Effector CD8-positive, alpha-beta T cell (primary cell): Measurements from ENCODE around the gene PHPT1.
A peak's percentile ranks its signal among the peaks of the same experiment; 100 is the strongest.
"Not testable (repeated sequence)": the region's sequence is repeated elsewhere in the genome, so short reads cannot be mapped to it uniquely, and the experiment has no call there.

Source experiments
- DNase-seq: peaks from one replicate; lab custom pipeline; 2025; lab: John Stamatoyannopoulos, UW

PHPT1 gene

DNA sequence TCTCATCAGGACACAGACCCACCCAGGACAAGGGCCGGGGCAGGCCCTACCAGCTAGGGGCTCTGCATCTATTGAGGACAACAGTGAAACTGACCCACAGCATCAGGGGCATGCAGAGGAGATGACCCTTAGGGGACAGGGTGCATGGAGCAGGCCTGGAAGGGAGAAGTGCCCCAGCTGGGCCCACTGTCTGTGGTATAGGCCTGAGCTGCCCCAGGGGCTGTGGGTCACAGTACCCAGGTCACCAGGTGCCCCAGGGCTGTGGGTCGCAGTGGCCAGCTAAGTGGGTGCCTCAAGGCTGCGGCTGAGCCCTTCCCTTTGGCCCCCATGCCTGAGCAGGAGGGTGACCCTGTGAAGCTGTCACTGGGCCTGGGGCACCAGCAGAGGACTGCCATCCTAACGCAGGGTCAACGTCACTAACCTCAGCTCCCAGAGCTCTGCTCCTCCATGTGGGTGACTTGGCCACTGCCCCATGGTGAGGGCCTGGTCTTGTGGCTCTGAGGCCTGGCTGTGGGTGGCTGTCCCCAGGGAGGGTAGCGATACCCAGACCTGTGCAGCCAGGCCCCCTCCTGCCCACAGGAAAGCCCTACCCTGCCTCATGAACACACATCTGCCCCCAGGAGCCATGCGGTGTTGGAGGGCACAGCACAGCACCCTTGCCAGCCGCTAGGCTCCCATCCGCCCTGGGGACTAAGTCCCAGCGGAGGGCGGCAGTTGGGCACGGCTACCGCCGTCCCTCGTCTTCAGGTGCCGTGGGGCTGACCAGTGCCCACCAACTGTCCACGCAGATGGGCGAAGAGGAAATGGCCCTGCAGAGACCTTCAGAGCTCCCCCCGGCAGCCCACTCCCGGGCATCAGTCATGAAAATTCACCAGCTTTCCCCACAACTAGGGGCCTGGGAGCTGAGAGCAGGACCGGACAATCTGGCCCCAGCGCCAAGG, 12.0 kb downstream of the PHPT1 start:
- no peak for DNase-seq

DNA sequence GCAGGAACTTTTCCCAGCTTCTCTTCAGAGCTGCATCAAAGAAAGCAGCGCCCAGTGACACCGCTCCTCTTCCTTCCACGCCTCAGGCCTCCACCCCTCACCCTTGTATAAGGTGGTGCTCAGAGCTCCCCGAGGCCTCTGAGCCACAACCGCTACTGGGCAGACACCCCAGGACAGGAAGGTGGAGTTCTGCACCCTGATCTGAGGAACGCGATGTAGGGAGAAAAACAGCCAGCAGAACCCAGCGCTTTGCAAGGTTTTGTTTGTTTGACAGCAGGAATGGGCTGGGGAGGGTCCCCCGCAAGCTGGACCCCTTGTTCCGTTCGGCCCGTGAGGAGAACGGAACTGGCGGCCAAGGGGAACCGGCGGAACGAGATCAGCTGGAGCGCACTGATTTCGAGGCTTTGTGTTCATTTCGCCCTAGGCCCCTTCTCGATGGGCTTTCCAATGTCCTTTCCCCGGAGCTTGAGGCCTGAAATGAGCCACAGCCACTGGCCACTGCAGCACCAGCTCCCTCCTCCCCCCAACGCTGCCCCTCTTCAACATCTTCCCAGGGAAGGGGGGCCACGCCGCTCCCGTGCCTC, 12.8 kb downstream of the PHPT1 start:
- no peak for DNase-seq

- DNase-seq = no peak
Measured at GRCh38 chr9:136862849-136863622, 13.8 kb downstream of the PHPT1 start.

DNA sequence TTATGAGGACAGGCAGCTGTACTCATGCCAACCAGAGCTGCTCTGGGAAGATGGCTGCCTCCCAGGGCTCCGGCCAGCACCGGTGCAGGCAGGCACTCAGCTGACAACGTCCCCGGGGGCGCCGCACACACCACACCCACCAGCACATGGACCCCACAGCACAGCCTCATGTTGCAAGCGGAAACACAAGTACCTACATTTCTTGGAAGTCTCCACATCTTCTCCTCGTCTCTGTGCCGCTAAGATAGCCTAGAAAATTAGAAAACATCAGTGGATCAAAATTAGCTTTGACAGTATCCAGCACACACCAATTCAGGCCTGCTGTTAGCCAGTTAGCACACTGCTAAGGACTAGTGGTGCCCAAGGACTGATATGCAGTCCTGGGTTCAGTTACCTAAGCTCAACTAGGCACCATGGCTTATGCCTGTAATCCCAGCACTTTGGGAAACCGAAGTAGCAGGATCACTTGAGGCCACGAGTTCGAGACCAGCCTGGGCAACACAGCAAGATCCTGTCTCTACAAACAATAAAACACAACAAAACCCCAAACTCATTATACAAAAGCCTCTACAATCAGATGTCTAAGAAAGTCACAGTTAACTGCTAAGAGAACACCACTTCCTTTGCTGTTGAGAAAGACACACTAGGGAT, 14.5 kb downstream of the PHPT1 start:
- no peak for DNase-seq

- no peak for DNase-seq
Measured at GRCh38 chr9:136865041-136865767, 16.0 kb downstream of the PHPT1 start.

GRCh38 chr9:136865768-136866103, 16.5 kb downstream of the PHPT1 start:
- no peak for DNase-seq

DNA sequence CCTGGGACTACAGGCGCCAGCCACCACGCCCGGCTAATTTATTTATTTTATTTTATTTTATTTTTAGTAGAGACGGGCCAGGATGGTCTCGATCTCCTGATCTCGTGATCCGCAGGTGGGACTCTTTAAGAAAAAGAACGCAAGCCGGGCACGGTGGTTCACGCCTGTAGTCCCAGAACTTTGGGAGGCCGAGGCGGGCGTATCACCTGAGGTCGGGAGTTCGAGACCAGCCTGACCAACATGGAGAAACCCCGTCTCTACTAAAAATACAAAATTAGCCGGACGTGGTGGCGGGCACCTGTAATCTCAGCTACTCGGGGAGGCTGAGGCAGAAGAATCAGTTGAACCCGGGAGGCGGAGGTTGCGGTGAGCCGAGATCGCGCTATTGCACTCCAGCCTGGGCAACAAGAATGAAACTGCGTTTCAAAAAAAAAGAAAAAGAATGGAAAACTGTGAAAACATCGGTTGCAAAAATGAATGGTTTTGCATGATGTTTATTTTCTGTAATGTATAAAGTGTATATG, 17.8 kb downstream of the PHPT1 start:
- DNase-seq = not testable (repeated sequence)

GRCh38 chr9:136867480-136867879, 18.3 kb downstream of the PHPT1 start:
- no peak for DNase-seq

GRCh38 chr9:136867917-136868316, 18.7 kb downstream of the PHPT1 start:
- DNase-seq = no peak

GRCh38 chr9:136868644-136869043, 19.4 kb downstream of the PHPT1 start:
- no peak for DNase-seq

GRCh38 chr9:136869611-136870010, 20.4 kb downstream of the PHPT1 start:
- not testable (repeated sequence) for DNase-seq

- DNase-seq = no peak
Measured at GRCh38 chr9:136875155-136875554, 25.9 kb downstream of the PHPT1 start.

GRCh38 chr9:136876476-136876875, 27.3 kb downstream of the PHPT1 start:
- DNase-seq = no peak

GRCh38 chr9:136880651-136881050, 31.4 kb downstream of the PHPT1 start:
- DNase-seq = no peak

DNA sequence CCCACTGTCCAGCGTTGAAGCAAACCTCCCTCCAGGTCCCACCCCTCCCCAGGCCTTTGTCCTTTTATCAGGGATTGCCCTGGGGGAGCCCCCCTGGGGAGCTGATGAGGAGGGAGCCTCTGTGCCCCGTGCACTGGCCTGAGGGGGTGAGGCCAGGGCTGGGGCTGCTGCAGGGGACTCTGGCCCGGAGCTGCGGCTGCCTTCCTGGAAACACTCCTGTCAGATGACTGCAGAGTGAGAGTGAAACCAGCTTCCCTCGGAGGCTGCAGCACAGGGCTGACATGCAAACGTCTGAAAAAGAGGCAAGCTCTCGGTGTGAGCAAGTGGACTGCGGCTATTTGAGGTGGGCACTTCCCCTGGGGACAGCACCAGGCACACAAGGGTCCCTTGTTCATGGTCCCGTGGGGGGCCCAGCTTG, 32.5 kb downstream of the PHPT1 start:
- no peak for DNase-seq

DNA sequence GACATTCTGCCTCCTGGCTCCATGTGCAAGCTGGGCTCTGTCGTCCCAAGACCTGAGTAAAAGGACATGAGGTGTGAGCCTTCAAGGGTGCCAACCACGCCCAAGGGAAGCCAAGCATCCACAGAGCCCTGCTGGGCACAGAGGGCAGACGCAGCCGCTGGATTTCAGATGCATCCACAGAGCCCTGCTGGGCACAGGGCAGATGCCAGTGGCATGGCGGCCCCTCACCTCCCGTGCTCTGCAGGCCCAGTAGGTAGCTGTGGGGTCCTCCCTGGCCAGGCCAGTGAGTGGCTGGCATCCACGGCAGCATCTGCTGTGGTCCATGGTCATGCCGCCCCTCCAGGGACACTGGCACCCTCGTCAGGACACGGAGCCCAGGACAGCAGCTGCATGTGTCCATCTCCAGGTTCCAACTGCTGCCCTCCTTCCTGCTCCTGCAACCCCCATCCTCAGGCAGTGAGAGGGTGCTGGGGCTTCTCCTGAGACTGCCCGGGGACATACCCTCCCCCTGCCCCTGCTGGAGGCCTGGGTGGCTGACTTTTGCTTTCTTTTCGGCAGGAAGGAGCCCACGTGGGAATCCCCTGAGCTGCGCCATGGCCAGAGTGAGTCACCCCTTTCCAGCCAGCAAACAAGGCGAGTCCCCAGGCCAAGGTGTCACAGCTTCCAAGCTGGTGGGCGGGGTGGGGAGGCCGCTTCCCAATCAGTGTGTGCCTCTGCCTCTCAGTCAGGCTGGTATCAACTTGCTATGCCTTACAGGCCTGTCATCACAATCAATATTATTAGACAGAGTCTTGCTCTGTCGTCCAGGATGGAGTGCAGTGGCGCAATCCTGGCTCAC, 33.1 kb downstream of the PHPT1 start:
- DNase-seq = peak; percentile 62

DNA sequence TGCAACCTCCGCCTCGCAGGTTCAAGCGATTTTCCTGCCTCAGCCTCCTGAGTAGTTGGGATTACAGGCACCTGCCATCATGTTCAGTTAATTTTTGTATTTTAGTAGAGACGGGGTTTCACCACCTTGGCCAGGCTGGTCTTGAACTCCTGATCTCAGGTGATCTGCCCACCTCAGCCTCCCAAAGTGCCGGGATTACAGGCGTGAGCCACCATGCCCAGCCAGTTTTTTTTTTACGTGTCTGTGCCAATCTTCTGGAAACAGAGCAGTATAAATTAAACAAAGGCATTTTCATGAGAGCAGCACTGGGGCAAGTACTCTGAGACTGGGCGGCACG, 33.7 kb downstream of the PHPT1 start:
- DNase-seq = not testable (repeated sequence)

GRCh38 chr9:136883670-136884069, 34.5 kb downstream of the PHPT1 start:
- not testable (repeated sequence) for DNase-seq

DNA sequence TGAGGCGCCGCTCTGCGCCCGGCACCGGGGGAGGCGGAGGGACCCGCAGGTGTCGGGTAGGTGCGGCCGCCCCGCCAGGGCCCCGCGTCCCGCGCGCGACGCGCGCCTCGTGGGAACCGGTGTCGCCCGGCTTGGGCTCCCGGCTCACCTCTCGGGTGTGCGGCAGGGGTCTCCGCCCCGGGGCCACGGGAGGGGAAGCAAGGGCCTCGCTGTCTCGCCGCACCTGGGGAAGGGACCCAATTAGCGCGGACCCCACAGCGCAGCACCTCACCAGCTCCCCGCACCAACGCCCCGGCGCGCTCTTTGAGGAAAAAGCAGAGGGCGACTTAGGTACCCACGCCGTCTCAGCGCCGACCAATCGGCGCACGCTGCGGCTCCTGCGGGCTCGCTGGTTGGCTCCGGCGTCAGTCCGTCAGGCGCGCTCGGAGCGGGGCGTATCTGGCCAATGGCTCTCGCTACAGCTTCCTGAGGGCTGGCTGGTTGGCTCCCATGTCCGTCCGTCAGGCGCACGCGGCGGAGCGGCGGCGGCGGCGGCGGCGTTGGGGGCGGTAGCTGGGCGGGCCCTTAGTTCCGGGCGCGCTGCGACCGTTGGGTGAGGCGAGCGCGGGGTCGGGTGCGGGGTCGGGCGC, 36.9 kb downstream of the PHPT1 start, which contains the start of gene TRAF2:
Gene TRAF2, plus strand, starts transcription at position 567 of the 629 bp plus-strand sequence. CDS start 12,225 bp downstream, outside the sequence.
- peak; percentile 92 for DNase-seq
